SK-N-SH (cell line): ENCODE measurements around the gene LAPTM5. TPM values are rescaled to one million over a fixed set of nuclear protein-coding genes. Genes with fewer than 3 reads are reported as not detected.

Source experiments
- CTCF ChIA-PET: fragments of 300-600, 350-600 bp; formaldehyde crosslinking; extraction: SDS; loops from one replicate; lab custom pipeline; 2021; lab: Yijun Ruan, JAX
- POLR2A ChIA-PET: fragments of 350-600 bp; sonication (Branson Sonifier 250); formaldehyde crosslinking; extraction: SDS; loops from one replicate; lab custom pipeline; 2020; ENCODE audit warnings: antibody characterized with exemption, inconsistent platforms; lab: Yijun Ruan, JAX
- DNase-seq: peaks from one replicate; pipeline ENCODE4 v3.0.0; 2012
- H2AFZ ChIP-seq: fragments of 200-600 bp; sonication (generic); 2 replicates; pipeline ENCODE4 v1.8.1; 2016; ENCODE audit warnings: antibody characterized with exemption, mild to moderate bottlenecking, low read depth
- H3F3A ChIP-seq: fragments of 200-600 bp; sonication (generic); replicated peaks from 2 replicates; pipeline ENCODE3; 2016; ENCODE audit warnings: antibody characterized with exemption, mild to moderate bottlenecking; ENCODE audit not compliant: insufficient read depth
- H3K27ac ChIP-seq, 2 experiments: fragments of 200-500 bp in 1 of 2; fragments of 200-600 bp in 1 of 2; sonication (Bioruptor generic) in 1 of 2; sonication (generic), shearing (Covaris generic) in 1 of 2; 2 replicates each; pipeline versions ENCODE4 v1.5.1 to v1.6.1; 2014 to 2016; ENCODE audit warnings: low read depth in 2 of 2, inconsistent platforms in 1 of 2, low read length in 1 of 2, mild to moderate bottlenecking in 1 of 2, mixed read lengths in 1 of 2
- H3K27me3 ChIP-seq: fragments of 200-600 bp; sonication (generic), shearing (Covaris generic); 2 replicates; pipeline ENCODE4 v1.6.1; 2016; ENCODE audit warnings: mixed run types; ENCODE audit not compliant: insufficient read depth
- H3K36me3 ChIP-seq, 2 experiments: fragments of 200-500 bp in 1 of 2; fragments of 200-600 bp in 1 of 2; sonication (Bioruptor generic) in 1 of 2; sonication (generic) in 1 of 2; replicated peaks in 1 of 2; 2 replicates each; pipeline versions ENCODE3 to v1.5.1; 2014 to 2016; ENCODE audit warnings: low read length in 1 of 2, mild to moderate bottlenecking in 1 of 2; ENCODE audit not compliant: insufficient read depth in 2 of 2, control insufficient read depth in 1 of 2
- H3K4me1 ChIP-seq, 2 experiments: fragments of 200-500 bp in 1 of 2; fragments of 200-600 bp in 1 of 2; sonication (Bioruptor generic) in 1 of 2; sonication (generic), shearing (Covaris generic) in 1 of 2; 2 replicates each; pipeline versions ENCODE4 v1.5.1 to v1.6.1; 2014 to 2016; ENCODE audit warnings: low read depth in 1 of 2, low read length in 1 of 2, mixed run types in 1 of 2; ENCODE audit not compliant: insufficient read depth in 2 of 2, control insufficient read depth in 1 of 2
- H3K4me2 ChIP-seq: fragments of 200-600 bp; sonication (generic), shearing (Covaris generic); 2 replicates; pipeline ENCODE4 v1.6.1; 2017; ENCODE audit warnings: mixed run types
- H3K4me3 ChIP-seq, 2 experiments: fragments of 200-500 bp in 1 of 2; fragments of 200-600 bp in 1 of 2; sonication (Bioruptor generic) in 1 of 2; sonication (generic), shearing (Covaris generic) in 1 of 2; 2 replicates each; pipeline versions ENCODE4 v1.5.1 to v1.8.1; 2014 to 2016; ENCODE audit warnings: low read depth in 2 of 2, inconsistent platforms in 1 of 2, low read length in 1 of 2, mild to moderate bottlenecking in 1 of 2, mixed read lengths in 1 of 2, moderate library complexity in 1 of 2
- H3K79me2 ChIP-seq: fragments of 200-600 bp; sonication (generic); 2 replicates; pipeline ENCODE4 v1.8.1; 2017; ENCODE audit warnings: mild to moderate bottlenecking; ENCODE audit not compliant: insufficient read depth
- H3K9ac ChIP-seq: fragments of 200-600 bp; sonication (generic); 2 replicates; pipeline ENCODE4 v1.6.1; 2017; ENCODE audit warnings: mixed run types
- H3K9me2 ChIP-seq: fragments of 200-600 bp; sonication (generic); 2 replicates; pipeline ENCODE4 v1.6.1; 2017; ENCODE audit warnings: mixed run types
- H3K9me3 ChIP-seq: fragments of 200-600 bp; sonication (generic); 2 replicates; pipeline ENCODE4 v1.6.1; 2017; ENCODE audit warnings: mixed run types, mild to moderate bottlenecking, moderate library complexity
- H4K20me1 ChIP-seq: fragments of 200-600 bp; sonication (generic); 2 replicates; pipeline ENCODE4 v1.6.1; 2017; ENCODE audit warnings: mild to moderate bottlenecking, mixed run types; ENCODE audit not compliant: insufficient read depth
- ELF1 ChIP-seq: IDR thresholded peaks from 2 replicates; pipeline ENCODE4 v1.4.0; 2012
- EZH2phosphoT487 ChIP-seq: fragments of 200-600 bp; sonication (generic); IDR thresholded peaks from 2 replicates; pipeline ENCODE4 v1.6.1; 2017; ENCODE audit warnings: low read depth, mixed run types, mild to moderate bottlenecking, antibody characterized with exemption, moderate library complexity, borderline replicate concordance
- POLR2AphosphoS5 ChIP-seq: IDR thresholded peaks from 2 replicates; pipeline ENCODE4 v1.6.1; 2012; ENCODE audit warnings: low read depth, low read length
- REST ChIP-seq: IDR thresholded peaks from 2 replicates; pipeline ENCODE4 v1.6.1; 2012; ENCODE audit warnings: mild to moderate bottlenecking, low read depth, low read length, moderate library complexity
- RXRA ChIP-seq: IDR thresholded peaks from 2 replicates; pipeline ENCODE4 v1.4.0; 2012; ENCODE audit warnings: low read depth, mild to moderate bottlenecking, borderline replicate concordance
- SMC3 ChIP-seq: IDR thresholded peaks from 2 replicates; pipeline ENCODE4 v1.6.1; 2012; ENCODE audit warnings: low read depth, low read length, improper control_type of control experiment
- ZBTB33 ChIP-seq: IDR thresholded peaks from 2 replicates; pipeline ENCODE4 v1.4.0; 2012; ENCODE audit warnings: low read depth, borderline replicate concordance
- polyA plus RNA-seq, 3 experiments: library from polyadenylated mRNA; depleted of rRNA; stranded (reverse); fragments of >200 nt; gene quantifications; 2 replicates each; pipeline ENCODE4 v1.2.3, GENCODE V29; 2012

LAPTM5 gene
- polyA plus RNA-seq, 1 of the 3 experiments (the other 2 are of a cell fraction): 1.1 TPM

DNA sequence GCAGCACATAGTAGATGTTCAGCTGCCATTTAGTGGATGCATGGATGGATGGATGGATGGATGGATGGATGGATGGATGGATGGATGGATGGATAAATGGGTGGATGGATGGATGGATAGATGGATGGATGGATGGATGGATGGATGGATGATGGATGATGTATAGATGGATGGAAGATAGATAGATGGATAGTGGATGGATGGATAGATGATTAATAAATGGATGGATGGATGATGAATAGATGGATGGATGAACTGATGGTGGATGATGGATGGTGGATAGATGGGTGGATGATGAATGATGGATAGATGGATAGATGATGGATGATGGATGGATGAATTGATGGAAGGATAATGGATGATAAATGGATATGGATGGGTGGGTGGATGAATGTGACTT lies 54.8 kb downstream of the LAPTM5 start:
- CTCF ChIA-PET: interaction anchor here (1.1 to 1.8 kb wide), 3 partner anchors 16 to 592 kb away, joined by 3 to 6 read pairs (median 3); no protein-coding TSS in a partner anchor

More for the DNA sequence above, 54.8 kb downstream of the LAPTM5 start:
- H3K27ac ChIP-seq: no peak overlapping the region
- H2AFZ ChIP-seq: no peak overlapping the region
- no peaks in the 10 kb centered on the region for H3K79me2 ChIP-seq
- no peaks in the 10 kb centered on the region for H3F3A ChIP-seq
- H3K27me3 ChIP-seq: no peaks in the 10 kb centered on the region
- no peak overlapping the region for H3K9ac ChIP-seq
- no peaks in the 10 kb centered on the region for H3K9me3 ChIP-seq
- no peak for DNase-seq
- POLR2A ChIA-PET: no interaction called here
- no peaks in the 10 kb centered on the region for H4K20me1 ChIP-seq
- H3K4me2 ChIP-seq: no peak overlapping the region
- H3K4me1 ChIP-seq: peaks cover 6 to 18% of the 10 kb centered on the region in 2 experiments; a peak in 2 of 4 replicates
- H3K4me3 ChIP-seq: no peak overlapping the region
- H3K36me3 ChIP-seq: no peaks in the 10 kb centered on the region
- H3K9me2 ChIP-seq: no peaks in the 10 kb centered on the region
- TF ChIP-seq ZBTB33 (no peak), RXRA (no peak), SMC3 (no peak), REST (no peak), ELF1 (no peak), POLR2AphosphoS5 (no peak), EZH2phosphoT487 (no peak)
- TF ChIP-seq, all 33 proteins: peak for 0
